C4-2B (cell line): ENCODE data around the gene ADD3.

ENCODE experiments used
- CTCF ChIP-seq: fragments of 450-650 bp; conservative IDR thresholded peaks from 2 replicates; pipeline ENCODE4 v1.5.1; 2017; ENCODE audit warnings: mild to moderate bottlenecking
- ZFX ChIP-seq: fragments of 450-650 bp; IDR thresholded peaks from 2 replicates; pipeline ENCODE4 v1.6.1; 2017

- TF ChIP-seq CTCF (no peak), ZFX (no peak)
Observed at GRCh38 chr10:110010486-110011378, 2.9 kb downstream of the ADD3 start.
